Posterior vena cava (tissue), 2 donors: ENCODE results near the gene L3MBTL4. TPM values are rescaled to one million over a fixed set of nuclear protein-coding genes. Genes with fewer than 3 reads are reported as not detected.
"Not testable (repeated sequence)": the region's sequence is repeated elsewhere in the genome, so short reads cannot be mapped to it uniquely, and the experiment has no call there.

ENCODE experiments used
- DNase-seq: peaks from one replicate; pipeline ENCODE4 v3.0.0-alpha.2; 2020; ENCODE audit warnings: low spot score
- intact Hi-C, 2 donors: fragments of 100-400 bp; cut with DNase I; formaldehyde crosslinking; loops; one replicate each; pipeline versions ENCODE4 v1.14.1 to v1.14.2; 2022 to 2023
- total RNA-seq, 2 donors: library from RNA; stranded (reverse); fragmentation: NEBNext Ultra II Directional; extraction: Animal tissue kit (Norgen Biotek cat#: 25700); gene quantifications; one replicate each; pipeline ENCODE4 v1.2.1, GENCODE V29; 2021
- donor health status: DM: yes; HTN: yes; CAD: no.
- donor health status: DM: yes; HTN: yes; CAD: no.

L3MBTL4 gene
- total RNA-seq, 2 donors from 2014 or later = 10.5 to 17.6 TPM

DNA sequence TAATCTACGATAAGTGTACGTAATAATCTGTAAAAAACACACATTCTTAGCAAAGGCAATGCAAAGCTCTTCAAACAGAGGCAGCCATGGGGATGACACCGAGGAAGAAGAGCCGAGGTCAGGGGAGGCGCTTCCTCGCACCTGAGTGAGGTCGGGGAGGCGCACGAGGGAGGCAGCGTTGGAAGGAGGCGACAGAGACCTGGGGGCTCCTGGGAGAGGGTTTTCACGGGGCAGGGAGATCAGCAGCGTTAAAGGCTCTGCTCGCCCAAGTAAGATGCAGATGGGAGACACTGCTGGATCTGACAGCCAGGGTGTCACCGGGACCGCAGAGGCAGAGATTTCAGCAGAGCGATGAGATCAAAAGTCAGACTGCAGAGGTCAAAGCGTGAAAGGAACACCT lies 143.1 kb downstream of the L3MBTL4 start:
- intact Hi-C loops = no loop called here
- DNase-seq = no peak

DNA sequence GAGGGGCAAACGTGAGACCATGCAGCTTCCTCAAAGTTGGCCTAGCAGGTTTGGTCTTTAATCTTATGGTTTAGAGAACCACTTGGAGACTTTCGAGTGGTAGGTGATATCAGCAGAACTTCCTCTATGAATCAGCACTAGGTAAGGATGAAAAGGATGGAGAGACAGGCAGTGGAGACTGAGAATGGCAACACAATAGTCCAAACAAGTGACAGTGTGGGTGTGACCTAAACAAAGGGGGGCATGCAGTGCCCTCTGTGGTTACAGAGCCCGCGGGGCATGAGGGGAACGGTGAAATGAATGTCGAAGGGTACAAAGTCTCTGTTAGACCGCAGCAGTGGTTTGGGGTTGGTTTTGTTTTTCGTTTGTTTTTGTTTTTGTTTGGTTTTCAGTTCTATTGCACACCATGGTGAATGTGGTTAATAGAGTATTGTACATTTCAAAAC lies 143.9 kb downstream of the L3MBTL4 start:
- intact Hi-C loops = no loop called here
- no peak for DNase-seq

- no peak for DNase-seq
- intact Hi-C loops = no loop called here
Observed at GRCh38 chr18:6269660-6270332, 144.9 kb downstream of the L3MBTL4 start.

DNA sequence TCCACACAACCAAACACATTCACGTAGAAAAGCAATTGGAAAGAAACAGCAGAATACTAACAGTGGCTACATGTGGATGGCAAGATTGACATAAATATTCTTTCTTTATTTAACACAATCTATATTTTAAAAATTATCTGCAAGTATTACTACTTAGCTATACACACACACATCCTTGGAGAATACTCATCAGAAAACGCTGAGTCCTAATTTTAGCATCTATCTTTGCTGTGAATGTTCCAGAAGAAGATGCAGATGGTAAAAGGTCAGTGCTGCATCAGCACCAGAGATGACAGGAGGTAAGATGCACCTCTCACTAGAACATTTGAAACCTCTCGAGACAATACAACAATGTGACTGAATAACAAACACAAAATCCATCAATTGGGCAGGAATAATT lies 148.5 kb downstream of the L3MBTL4 start:
- intact Hi-C loops = no loop called here
- DNase-seq = no peak

DNA sequence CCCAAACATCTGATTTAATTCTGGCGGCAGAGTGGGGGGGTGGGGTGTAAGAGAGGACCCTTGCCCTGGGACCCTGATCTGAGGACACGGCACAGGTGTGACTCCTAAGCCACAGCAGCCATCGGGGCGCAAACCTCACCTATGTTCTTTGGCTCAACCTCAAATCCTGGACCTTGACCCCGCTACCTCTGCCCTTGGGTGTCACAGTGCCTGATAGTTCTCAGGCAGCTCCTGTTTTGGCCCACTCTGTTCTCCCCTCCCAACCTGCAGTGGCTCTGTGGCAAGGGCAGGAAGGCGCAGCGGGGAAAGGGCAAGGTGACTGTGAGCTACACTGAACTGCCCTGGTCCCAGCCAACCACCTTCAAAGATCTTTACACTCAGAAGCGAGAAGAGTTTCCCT lies 152.8 kb downstream of the L3MBTL4 start:
- DNase-seq = no peak
- intact Hi-C loops = no loop called here

DNA sequence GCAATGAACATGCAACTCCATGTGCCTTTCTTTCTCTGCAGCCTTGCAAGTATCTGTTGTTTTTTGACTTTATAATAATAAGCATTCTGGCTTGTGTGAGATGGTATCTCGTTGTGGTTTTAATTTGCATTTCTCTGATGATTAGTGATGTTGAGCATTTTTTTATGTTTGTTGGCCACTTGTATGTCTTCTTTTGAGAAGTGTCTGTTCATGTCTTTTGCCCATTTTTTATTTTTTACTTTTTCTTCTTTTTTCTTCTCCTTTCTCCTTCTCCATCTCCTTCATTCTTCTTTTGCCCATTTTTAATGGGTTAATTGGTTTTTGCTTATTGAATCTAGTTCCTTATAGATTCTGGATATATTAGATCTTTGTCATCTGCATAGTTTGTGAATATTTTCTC lies 155.4 kb downstream of the L3MBTL4 start:
- intact Hi-C loops, DNase-seq: not testable (repeated sequence)

DNA sequence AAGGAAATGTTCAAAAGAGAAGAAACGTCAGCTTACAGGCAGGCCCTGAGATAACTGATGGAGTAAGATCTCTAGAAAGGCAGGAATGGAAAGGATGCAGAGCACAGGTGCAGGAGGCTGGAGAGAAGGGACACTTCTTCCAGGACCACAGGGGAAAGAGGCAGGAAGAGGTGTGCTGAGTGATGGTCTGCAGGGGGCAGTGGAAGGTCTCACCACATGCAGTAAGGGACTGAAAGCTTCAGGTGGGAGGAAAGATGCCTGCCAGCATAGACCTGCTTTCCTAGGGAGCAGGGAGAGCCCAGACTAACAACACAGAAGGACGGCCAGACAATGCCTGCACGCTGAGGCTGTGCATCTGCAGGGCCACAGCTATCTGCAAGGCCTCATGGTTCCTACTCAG lies 156.8 kb downstream of the L3MBTL4 start:
- no peak for DNase-seq
- intact Hi-C loops = no loop called here

DNA sequence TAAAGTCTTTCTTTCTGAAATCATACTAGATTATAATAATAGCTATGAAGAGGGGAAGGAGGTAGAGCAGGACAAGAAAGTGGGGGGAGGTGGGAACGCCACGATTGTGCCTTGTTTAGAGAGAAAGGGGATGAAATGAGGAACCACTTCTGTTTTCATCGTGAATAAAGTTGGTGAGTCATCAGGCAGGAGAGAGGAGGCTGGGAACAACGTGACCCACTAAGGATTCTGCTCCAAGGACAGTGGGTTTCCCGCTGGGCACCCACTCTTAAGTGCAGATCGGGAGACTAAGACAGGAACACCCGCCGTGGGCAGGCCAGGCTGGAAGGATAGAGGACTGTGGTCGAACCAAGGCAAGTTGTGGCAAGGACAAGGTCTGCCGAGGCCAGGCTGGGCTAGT lies 158.2 kb downstream of the L3MBTL4 start:
- intact Hi-C loops = no loop called here
- no peak for DNase-seq

DNA sequence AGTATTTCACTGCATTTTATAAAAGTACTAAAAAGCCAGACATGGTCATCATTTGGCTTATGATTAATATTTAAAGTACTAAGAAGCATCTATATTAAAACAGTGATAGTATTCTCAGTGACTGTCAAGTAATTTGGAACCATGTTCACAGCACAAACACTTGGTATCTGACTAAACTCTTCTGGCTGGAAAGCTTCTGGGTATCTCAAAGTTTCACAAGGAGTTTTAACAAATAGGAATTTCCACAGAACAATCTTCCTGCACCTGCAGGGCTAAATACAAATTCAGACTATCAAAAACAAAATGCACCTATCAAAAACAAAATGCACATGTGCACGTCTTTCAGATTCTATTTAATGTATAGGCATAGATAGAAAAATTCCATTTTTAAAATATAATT lies 158.8 kb downstream of the L3MBTL4 start:
- intact Hi-C loops = no loop called here
- no peak for DNase-seq

DNA sequence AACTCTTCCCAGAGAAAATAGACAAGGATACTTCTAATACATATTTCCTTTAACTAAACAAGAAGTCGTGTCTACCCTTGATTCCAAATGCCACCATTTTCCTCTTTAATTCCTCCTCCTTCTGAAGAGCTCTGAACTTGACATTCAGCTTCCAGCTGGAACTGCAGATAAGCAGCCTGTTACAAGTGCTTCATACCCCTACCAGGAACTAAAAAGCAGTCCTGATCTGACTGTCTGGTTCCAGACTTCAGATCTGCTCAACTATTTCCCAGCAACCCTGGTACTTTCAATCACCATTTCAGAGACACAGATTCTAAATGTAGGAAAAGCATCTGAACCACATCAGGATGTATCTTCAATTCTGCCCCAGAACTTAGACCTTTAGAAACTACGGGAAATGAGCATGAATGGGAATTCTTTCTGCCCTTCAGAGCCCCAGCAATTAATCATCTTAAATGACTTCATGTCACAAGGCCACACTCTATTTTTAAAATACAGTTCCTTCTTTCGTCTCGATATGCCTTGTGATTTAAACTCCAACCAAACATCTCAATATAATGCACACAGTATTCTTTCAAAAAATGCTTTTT lies 159.5 kb downstream of the L3MBTL4 start:
- intact Hi-C loops = no loop called here
- DNase-seq = no peak

- no peak for DNase-seq
- intact Hi-C loops = no loop called here
Observed at GRCh38 chr18:6254456-6254855, 160.3 kb downstream of the L3MBTL4 start.

DNA sequence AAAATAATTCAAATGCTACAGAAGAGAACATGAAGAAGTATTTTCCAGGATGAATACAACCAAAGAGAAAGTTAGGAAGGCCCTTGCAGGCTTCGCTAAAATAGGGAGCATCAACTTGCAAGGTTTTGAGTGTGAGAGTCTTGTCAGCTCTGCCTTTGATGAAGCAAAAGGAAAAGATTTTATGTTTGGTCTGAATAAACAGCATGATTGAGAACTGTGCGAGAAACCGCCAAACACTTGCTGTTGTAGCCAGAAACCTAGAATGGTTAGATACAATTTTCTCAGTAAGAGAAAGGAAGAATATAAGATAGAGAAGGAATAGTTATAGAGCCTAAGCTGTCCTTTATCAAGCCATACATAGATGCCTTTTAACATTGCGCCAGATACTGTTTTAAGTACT lies 163.6 kb downstream of the L3MBTL4 start:
- DNase-seq = no peak
- intact Hi-C loops = no loop called here

- no peak for DNase-seq
Observed at GRCh38 chr18:6249788-6250187, 164.9 kb downstream of the L3MBTL4 start.

GRCh38 chr18:6249170-6249569 lies 165.5 kb downstream of the L3MBTL4 start:
- no peak for DNase-seq
- intact Hi-C loops = no loop called here

More at GRCh38 chr18:6249788-6250187, 164.9 kb downstream of the L3MBTL4 start:
- intact Hi-C loops = no loop called here

DNA sequence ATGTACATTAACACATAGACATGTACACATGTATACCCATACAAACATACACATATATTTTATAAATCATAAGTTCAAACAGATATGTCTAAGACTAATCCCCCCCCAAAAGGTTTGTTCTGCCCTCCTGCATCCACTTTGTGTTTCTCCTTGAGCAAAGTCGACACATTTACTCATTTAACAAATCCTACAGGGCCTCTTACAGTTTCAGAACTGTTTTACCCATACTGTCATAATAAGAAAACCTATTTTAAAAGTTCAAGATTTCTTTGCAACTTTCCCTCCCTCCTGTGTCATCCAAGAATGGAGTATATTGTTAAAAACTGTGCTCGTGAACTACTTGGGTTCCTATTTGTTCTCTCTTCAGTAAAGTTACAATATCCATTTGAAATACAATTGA lies 166.7 kb downstream of the L3MBTL4 start:
- no peak for DNase-seq
- intact Hi-C loops = no loop called here

GRCh38 chr18:6242004-6242403 lies 172.7 kb downstream of the L3MBTL4 start:
- intact Hi-C loops = no loop called here

GRCh38 chr18:6239716-6240115 lies 175.0 kb downstream of the L3MBTL4 start:
- no peak for DNase-seq
- intact Hi-C loops = no loop called here

More at GRCh38 chr18:6242004-6242403, 172.7 kb downstream of the L3MBTL4 start:
- no peak for DNase-seq

DNA sequence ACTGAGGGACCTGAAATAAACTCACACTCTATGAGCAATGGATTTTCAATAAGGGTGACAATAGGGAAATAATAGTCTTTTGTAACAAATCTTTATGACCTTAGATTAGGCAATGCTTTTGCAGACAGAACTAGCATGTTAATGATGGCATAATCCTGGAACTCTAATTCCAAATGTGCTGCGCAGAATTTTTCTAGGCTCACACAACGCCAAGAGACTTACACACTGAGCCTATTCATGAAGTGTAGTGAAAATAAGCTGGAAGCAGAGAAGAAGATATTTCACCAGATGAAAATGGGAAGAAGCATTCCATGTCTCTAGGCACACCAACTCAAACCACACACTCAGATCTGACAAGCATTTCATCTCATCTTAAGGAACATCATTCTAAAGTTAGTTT lies 178.5 kb downstream of the L3MBTL4 start:
- DNase-seq = no peak
- intact Hi-C loops = no loop called here

DNA sequence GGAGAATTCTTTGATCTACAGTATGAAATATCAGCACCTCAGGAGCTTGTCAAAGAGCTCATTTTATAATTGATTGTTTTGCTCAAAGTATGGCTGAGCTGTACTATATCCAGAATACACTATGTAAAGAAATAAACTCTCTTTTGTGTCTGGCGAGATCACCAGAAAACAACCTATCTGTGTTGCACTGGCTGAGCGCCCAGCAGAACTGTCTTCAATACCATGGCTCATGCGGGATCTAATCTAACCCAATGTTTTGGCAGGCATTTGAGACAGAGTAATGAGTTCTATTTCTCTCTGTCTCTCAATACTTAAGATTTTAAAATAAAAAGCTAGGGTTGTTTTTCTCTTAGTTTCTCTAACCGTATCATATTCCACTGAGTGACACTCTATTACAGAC lies 192.4 kb downstream of the L3MBTL4 start:
- no peak for DNase-seq
- intact Hi-C loops = no loop called here

DNA sequence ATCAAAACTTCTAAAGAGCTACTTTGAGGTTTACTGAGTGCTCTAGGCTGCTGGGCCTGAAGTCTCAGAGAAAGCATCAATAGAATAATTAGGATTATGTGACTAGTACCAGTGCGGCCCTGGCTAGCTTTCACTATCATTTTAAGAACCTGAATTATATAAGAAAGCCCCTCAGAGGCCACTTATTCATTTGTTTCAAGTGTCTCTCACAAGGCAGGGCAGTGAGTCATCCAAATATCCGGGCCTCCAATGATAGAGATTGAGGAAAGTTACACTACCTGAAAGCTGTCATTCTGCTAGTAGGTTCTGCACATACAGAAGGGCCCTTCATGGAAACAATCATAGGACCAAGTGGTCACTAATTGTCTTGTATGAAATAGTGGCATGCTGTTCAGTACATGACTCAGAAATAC lies 193.1 kb downstream of the L3MBTL4 start:
- intact Hi-C loops = no loop called here
- DNase-seq = no peak

DNA sequence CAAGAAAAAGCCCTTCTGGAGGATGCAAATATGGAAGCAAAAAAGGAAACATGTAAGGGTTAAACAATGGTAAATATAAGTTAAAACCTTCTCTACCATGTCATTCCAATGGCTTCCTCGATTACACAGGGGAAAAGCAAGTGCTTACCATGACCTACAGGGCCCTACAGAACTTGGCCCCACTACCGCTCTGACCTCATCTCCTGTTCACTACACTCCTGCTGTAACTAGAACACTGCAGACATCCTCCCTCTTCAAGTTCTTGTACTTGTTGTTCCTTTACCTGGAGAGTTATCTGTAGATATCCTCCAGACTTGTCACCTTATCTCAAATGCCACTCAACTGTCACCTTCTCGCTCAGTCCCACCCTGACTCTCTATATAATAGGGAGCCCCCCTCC lies 194.6 kb downstream of the L3MBTL4 start:
- intact Hi-C loops = no loop called here

More for the DNA sequence above, 194.6 kb downstream of the L3MBTL4 start:
- no peak for DNase-seq
